Renal cortex interstitium (tissue), 11 donors: Measurements from ENCODE around the gene IL1RAPL1. TPM values are rescaled to one million over a fixed set of nuclear protein-coding genes. Genes with fewer than 3 reads are reported as not detected.

Experiments used
- DNase-seq, 11 donors: peaks; one replicate each; pipeline ENCODE4 v3.0.0-alpha.2; 2013; ENCODE audit warnings: low read depth in 9 of 11, low spot score in 4 of 11; ENCODE audit errors: extremely low read depth in 1 of 11
- polyA plus RNA-seq, 3 donors: library from polyadenylated mRNA; unstranded; fragments of 120-200 nt; gene quantifications; one replicate each; pipeline ENCODE4 v1.2.1, GENCODE V29; 2013; ENCODE audit not compliant: insufficient read length in 3 of 3

Gene IL1RAPL1
- polyA plus RNA-seq, 3 donors: 2.4 to 2.7 (median 2.6) TPM

DNA sequence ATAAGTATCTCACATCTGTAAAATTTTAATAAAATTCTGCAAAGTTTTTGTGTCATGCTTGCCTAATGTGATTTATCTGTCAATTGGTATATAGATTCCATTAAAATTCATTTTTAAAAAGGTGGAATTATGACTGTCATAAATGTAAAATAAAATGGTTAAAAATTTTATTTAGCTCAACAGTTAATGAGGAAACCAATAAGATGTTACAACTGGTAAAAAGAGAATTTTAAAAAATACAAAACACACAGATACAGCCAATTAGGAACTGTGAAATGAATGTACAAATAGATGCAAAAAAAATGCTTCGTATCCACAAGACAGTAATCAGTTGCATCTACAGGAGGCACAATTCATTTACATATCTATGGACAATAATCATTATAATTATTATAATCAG, 297.6 kb downstream of the IL1RAPL1 start:
- no peak for DNase-seq

DNA sequence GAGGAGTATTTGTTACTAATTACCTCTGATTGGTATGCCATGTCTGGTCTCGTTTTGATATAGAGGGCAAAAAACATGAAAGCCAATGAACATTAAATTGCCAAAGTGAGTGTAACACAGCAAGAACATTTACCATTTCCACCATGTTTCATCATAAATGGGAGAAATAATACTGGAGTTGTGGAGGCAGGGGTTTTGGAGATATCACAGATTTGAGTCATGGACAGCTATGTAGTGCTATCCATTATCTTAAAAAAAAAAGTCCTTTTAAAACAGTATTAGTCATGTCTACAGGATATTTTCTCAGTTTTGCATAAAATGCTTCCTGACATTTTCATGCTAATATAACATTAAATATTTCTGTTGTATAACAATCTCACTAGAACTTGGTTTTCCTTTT, 301.2 kb downstream of the IL1RAPL1 start:
- DNase-seq: no peak

- no peak for DNase-seq
Observed at GRCh38 chrX:28889591-28890090, 302.4 kb downstream of the IL1RAPL1 start.

DNA sequence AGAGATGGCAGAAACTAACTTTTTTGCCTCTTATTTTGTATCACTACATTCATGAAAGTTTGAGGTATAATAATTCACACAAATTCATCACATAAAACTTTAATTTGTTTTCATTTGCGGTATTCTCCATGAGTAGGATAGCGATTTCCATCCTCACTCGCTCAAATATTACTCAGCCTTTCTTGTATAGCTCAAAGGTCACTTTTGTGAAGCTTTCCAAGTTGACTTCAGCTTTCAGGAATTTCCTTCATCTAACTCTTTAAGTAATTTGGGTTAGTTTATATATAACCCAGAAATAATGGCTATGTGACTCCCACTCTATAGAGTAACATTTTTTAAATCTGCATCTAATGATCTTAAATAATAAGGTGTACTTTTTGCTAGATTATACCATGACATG, 314.4 kb downstream of the IL1RAPL1 start:
- DNase-seq: no peak

DNA sequence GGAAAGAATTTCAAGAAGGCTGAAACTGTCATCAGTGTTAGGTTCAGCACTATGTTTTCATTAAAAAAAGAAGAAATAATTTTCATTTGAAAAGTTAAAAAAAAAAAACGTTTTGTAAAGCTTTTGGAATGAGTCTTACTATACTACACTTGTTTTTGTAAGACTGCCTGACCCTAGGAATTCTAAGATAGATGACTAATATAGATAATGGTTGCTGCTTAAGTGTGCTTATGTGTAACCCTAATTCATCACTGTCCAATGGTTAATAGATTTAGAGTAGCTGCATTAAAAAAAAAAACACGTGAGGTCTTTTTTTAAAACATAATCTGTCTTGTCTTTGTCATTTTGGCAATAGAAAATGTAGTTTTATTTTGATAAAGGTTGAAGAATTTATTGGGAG, 323.2 kb downstream of the IL1RAPL1 start:
- DNase-seq: no peak

- peak in 5 of 11 donors; percentile 1 to 22 (median 9) for DNase-seq
Observed at GRCh38 chrX:28920153-28920943, 333.1 kb downstream of the IL1RAPL1 start.

GRCh38 chrX:28922106-28922505, 334.9 kb downstream of the IL1RAPL1 start:
- no peak for DNase-seq

DNA sequence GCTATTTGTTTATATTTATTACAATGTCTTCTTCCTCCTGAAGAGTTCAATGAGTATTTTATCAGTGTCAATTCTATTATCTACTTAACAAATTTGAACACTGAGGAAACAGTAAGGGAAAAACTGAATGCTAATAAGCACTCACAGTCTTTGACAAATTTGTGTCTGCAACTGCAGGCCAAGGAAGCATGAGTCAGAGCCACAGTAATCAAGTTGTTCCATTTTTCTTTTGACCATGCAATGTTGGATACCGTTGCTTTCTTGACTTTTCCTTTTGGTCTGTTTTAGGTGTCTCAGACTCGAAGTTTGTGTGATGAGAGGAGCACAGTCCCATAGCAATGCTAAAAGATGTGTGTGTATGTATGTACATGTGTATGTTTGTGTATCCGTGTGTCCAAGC, 359.6 kb downstream of the IL1RAPL1 start:
- no peak for DNase-seq

- no peak for DNase-seq
Observed at GRCh38 chrX:28960063-28960462, 372.8 kb downstream of the IL1RAPL1 start.

- DNase-seq: no peak
Observed at GRCh38 chrX:28966331-28966730, 379.1 kb downstream of the IL1RAPL1 start.

- DNase-seq: no peak
Observed at GRCh38 chrX:28969126-28969525, 381.9 kb downstream of the IL1RAPL1 start.

- DNase-seq: no peak
Observed at GRCh38 chrX:28979877-28980276, 392.6 kb downstream of the IL1RAPL1 start.

GRCh38 chrX:28981952-28982351, 394.7 kb downstream of the IL1RAPL1 start:
- DNase-seq: no peak

- DNase-seq: no peak
Observed at GRCh38 chrX:28988246-28988645, 401.0 kb downstream of the IL1RAPL1 start.

- peak in 5 of 11 donors; percentile 15 to 38 (median 36) for DNase-seq
Observed at GRCh38 chrX:28997706-28998463, 410.6 kb downstream of the IL1RAPL1 start.

GRCh38 chrX:28998609-28999135, 411.4 kb downstream of the IL1RAPL1 start:
- DNase-seq: peak in 5 of 11 donors; percentile 12 to 37 (median 23)

DNA sequence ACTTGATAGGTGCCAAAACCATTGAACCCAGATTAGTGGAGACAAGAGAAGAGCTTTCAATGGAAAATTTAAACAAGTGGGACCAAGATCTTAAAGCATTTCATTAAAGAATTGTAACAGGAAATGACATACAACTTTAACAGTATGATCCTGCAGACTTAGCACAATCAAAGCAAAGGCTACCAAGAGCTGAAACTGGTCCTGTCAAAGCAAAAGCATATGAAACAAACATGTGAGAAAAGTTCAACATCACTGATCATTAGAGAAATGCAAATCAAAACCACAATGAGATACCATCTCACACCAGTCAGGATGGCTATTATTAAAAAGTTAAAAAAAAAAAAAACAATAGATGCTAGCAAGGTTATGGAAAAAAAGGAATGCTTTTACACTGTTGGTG, 425.6 kb downstream of the IL1RAPL1 start:
- DNase-seq: no peak

- no peak for DNase-seq
Observed at GRCh38 chrX:29023207-29023606, 436.0 kb downstream of the IL1RAPL1 start.

GRCh38 chrX:29024871-29025270, 437.6 kb downstream of the IL1RAPL1 start:
- no peak for DNase-seq

GRCh38 chrX:29039501-29039900, 452.3 kb downstream of the IL1RAPL1 start:
- DNase-seq: no peak
